HG03139 (cell line): Measurements from ENCODE around the gene FGF22.

ENCODE experiments used
- ATAC-seq: cut with Tn5 transposase; IDR thresholded peaks from one replicate; pipeline ENCODE4 v1.9.1; 2021; ENCODE audit not compliant: unreplicated experiment

The FGF22 gene

GRCh38 chr19:677601-678436, 38.1 kb downstream of the FGF22 start:
- no peak for ATAC-seq

DNA sequence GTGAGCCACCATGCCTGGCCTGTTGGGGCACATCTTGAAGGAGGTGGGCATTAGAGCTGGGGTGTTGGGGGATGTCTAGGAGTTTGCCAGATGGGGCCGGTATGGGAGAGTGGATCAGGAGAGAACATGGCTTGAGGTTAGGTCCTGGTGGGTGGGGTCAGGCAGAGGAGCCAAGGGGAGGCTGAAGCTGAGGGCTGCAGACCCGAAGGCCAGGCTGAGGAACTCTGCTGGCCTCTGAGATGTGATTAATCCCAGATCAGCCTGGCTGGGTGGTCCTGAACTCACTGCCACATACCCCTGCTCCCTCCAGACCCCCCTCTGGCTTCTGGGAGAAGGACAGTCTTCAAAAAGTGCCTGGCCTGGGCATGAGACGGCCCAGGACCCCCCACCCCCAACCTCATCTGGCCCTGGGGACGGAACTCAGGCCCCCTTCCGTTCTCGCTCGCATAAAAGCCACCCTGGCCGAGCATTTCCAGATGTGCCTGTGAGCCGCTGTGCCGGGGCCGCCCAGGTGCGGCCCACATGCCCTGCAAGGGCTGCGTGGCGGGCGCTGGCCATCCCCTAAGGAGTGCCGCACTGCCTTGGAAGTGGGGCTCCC, 39.2 kb downstream of the FGF22 start:
- no peak for ATAC-seq

DNA sequence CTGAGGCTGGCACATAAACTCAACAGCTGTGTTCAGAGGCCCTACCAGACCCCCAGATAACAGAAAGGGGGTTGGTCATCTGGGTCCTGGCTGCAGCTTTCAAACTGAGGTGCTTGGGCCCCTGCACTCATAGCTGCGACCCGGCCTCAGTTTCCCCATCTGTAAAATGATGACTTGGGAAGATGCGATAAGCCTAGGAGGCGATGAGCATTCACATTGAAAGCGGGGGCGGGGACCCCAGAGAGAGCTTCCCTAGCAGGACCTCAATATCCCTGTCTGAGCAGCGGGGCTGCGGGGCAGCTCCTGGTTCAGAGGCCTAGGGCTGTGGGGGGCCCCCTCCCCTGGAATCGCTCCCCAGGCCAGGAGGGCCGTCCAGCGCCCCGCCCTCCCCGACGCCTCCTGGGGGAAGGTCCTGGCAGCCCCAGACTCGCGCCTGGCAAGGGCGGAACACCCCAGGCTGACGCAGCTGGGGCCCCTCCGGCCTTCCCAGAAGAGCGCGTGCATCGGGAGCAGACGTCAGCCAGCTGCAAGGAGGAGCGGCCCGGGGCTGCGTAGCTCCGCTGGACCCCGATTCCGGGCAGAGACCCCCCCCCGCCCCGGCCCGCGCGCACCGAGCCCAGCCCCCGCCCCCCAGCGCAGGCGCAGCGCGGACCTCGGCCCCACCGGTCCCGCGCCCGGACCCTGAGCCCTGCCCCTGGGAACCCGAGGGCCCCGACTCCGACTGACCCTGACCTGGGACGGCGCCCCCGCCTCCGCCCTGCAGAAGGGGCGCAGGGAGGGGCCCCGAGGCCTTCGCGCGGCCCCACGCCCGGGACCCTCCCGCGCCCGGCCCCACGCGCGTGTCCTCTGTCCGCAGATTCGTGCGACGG, 40.0 kb downstream of the FGF22 start:
- peak; percentile 10 for ATAC-seq

- peak; percentile 60 for ATAC-seq
These were observed 40.8 kb downstream of the FGF22 start for GRCh38 chr19:680287-681028.

GRCh38 chr19:681029-682019, 41.6 kb downstream of the FGF22 start:
- ATAC-seq = no peak

DNA sequence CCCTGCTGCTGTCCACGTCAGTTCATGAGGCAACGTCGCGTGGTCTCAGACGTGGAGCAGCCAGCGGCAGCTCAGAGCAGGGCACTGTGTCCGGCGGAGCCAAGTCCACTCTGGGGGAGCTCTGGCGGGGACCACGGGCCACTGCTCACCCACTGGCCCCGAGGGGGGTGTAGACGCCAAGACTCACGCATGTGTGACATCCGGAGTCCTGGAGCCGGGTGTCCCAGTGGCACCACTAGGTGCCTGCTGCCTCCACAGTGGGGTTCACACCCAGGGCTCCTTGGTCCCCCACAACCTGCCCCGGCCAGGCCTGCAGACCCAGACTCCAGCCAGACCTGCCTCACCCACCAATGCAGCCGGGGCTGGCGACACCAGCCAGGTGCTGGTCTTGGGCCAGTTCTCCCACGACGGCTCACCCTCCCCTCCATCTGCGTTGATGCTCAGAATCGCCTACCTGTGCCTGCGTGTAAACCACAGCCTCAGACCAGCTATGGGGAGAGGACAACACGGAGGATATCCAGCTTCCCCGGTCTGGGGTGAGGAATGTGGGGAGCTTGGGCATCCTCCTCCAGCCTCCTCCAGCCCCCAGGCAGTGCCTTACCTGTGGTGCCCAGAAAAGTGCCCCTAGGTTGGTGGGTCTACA, 43.1 kb downstream of the FGF22 start:
- no peak for ATAC-seq

DNA sequence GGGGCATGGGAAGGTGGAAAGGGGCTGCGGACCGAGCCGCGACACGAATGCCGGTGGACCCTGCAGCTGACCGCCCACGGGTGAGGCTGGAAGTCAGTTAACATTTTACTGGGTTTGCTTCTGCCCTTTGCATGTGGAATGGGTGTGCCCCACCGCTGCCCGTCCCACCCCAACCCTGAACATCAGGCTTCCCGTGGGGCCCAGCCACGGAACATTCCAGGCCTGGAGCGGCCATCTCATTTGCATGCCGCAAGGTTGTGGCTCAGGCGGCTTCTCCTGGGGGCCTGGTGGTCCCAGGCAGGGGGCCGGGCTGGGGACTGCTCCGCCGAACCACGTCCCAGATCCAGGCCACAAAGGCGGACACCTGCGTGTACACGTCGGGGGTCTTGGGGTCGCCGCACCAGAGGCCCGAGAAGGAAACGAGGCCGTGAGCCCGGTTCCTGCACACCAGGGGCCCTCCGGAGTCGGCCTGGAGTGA, 45.8 kb downstream of the FGF22 start:
- ATAC-seq = no peak

GRCh38 chr19:686589-687297, 47.1 kb downstream of the FGF22 start:
- ATAC-seq = no peak

DNA sequence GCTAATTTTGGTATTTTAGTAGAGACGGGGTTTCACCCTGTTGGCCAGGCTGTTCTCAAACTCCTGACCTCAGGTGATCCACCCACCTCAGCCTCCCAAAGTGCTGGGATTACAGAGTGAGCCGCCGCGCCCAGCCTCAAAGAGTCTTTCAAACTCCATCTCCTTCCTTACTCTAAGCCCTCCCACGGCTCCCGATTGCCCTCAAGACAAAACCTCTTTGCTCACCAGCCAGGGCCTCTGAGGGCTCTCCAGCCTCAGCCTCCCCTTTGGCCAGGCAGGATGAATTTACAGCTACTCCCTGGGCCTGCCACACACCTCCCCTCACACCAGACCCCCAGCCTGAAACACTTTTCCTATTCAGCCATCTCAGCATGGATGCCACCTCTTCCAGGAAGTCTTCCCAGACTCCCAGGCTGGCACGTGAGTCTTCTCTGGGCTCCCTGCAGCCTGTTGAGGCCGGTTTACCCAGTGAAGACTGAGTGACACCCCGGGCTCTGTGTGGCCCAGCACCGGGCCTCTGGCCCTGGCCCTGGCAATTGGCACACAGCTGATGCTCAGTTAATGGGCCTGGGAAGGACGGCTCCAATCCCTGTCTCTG, 48.0 kb downstream of the FGF22 start:
- ATAC-seq = no peak

- ATAC-seq = no peak
These were observed 48.5 kb downstream of the FGF22 start for GRCh38 chr19:688214-688613.

- no peak for ATAC-seq
These were observed 49.3 kb downstream of the FGF22 start for GRCh38 chr19:688992-689391.

GRCh38 chr19:690203-690602, 50.5 kb downstream of the FGF22 start:
- ATAC-seq = no peak
